Body of pancreas (tissue), 4 donors: ENCODE measurements around the gene CBX6.

Experiments used
- POLR2A ChIP-seq, 3 donors: fragments of 450-650 bp; IDR thresholded peaks; one replicate each; pipeline ENCODE4 v1.6.1; 2016; ENCODE audit warnings: antibody characterized with exemption in 3 of 3, mild to moderate bottlenecking in 2 of 3
- TF ChIP-seq, protein P1 (sequence below), 7 experiments: fragments of 450-650 bp in 4 of 7; fragments of 200-600 bp in 3 of 7; sonication (generic) in 3 of 7; IDR thresholded peaks; one replicate each; pipeline ENCODE4 v1.5.1; 2016 to 2019; ENCODE audit warnings: antibody characterized with exemption in 7 of 7

- TF ChIP-seq, protein P1, sequence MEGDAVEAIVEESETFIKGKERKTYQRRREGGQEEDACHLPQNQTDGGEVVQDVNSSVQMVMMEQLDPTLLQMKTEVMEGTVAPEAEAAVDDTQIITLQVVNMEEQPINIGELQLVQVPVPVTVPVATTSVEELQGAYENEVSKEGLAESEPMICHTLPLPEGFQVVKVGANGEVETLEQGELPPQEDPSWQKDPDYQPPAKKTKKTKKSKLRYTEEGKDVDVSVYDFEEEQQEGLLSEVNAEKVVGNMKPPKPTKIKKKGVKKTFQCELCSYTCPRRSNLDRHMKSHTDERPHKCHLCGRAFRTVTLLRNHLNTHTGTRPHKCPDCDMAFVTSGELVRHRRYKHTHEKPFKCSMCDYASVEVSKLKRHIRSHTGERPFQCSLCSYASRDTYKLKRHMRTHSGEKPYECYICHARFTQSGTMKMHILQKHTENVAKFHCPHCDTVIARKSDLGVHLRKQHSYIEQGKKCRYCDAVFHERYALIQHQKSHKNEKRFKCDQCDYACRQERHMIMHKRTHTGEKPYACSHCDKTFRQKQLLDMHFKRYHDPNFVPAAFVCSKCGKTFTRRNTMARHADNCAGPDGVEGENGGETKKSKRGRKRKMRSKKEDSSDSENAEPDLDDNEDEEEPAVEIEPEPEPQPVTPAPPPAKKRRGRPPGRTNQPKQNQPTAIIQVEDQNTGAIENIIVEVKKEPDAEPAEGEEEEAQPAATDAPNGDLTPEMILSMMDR (IDR thresholded peaks at IDR 0.05): no peak
- no peak for TF ChIP-seq POLR2A (IDR thresholded peaks at IDR 0.05)
Measured at GRCh38 chr22:38834215-38834953, 37.6 kb downstream of the CBX6 start.
